NCI-H510A (cell line): ENCODE results near the gene ZCCHC14.

ENCODE experiments used
- DNase-seq: peaks from one replicate; lab custom pipeline; 2025; lab: John Stamatoyannopoulos, UW

ZCCHC14 gene

DNA sequence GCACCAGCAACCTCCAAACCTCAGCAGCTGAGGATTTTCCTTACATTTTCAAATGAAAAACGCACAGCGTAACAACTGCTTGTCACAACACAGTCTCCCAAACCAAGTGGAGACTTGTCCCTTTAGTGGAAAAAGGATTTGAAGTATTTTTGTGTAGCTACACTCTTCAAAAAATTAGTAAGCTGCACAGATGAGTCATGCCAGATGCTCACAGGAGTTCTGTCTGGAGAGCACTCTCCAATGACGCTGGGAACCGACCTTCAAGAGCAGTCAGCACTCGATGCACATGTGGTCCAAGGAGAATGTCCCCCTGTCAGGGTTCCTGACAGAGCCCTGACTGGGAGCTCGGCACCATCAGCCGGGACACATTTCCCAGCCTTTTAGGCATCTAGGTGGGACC is 60.9 kb downstream of the ZCCHC14 start:
- DNase-seq, result no peak

DNA sequence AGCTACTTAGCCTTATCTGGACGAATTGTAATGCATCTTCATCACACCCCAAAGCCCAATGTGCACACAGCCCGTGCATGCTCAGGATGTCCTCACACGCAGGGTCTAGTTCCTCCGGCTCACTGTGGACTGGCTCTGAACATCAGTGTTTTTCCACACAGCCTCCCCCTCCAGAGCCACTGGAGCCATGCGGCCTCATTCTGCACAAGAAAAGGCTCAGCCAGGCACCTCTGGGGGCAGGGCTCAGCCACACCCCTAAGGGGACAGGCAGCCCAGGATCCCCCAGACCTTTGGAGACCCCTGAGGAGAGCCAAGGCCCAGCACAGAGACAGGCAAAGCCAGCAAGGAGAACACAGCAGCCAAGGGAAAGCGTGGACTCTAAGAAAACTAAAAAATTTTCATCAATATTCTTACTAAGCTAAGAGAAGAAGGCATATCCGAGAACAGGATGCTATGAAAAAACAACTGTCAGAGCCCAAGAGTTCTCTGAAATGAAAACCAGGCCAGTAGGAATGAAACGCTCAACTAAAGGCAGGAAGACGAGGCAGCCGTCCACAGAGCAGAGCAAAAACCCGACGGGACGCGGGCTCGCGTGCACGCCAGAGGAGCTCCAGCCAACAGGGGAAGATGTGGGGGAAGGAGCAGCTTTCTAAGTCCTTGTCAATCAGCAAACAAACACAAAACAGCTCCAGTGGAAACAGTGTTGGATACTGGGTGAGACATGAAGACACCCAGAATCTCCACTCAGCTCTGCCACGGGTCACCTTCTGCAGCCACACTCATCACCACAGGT is 66.2 kb downstream of the ZCCHC14 start:
- DNase-seq, result no peak

DNA sequence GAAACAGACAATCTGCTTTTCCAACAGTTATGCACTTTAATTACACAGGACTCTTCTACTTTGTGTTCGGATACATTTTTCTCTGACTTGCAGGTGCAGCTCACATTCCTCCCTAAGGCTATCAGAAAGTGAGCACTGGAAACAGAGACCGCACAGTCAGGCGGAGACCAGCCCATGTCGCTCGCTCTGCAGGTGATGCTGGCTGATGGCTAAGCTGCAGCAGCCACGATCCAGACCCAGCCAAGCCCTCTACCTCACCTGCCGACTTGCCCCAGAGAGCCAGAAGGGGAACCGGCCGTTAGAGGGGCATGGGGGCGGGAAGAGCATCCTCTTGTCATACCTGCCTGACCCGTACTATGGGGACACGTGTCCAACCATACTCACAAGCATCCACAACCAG is 66.9 kb downstream of the ZCCHC14 start:
- no peak for DNase-seq

DNA sequence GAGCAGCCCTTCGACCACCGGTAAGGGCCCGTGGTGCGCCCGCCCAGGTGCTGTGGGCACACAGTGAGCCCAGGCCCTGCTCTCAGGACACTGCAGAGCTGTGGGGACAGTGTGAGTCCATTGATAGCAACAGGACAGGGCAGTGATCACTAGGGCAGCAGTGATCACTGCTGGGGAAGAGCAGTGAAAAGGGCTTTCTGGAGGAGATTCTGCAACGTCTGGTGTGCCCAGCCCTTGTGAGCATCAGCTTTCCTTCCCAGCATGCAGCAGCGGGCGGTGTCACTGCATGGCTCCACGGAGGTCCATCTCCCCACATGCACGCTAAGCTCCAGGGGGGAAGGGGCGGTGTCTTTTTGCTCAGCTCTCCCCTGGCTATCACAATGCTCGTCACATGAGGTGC is 68.6 kb downstream of the ZCCHC14 start:
- DNase-seq, result no peak

DNA sequence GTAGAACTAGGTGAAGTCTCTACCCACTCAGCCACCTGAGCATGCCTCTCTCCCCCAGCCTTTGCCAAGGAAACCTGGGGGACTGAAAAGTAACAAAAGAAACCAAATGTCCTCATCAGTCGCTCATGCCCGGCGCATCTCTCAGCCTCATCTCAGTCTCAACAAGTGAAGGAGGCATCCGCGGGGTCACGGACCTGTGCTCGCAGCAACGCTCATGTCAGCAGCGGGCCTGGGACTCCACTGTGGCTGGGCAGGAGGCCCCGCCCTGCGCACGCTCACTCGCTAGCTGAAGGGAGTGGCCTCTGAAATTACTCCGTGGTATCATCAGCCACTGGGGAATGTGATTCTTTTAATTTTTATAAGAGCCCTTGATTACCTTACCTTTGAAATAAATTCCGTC is 69.4 kb downstream of the ZCCHC14 start:
- DNase-seq, result no peak

DNA sequence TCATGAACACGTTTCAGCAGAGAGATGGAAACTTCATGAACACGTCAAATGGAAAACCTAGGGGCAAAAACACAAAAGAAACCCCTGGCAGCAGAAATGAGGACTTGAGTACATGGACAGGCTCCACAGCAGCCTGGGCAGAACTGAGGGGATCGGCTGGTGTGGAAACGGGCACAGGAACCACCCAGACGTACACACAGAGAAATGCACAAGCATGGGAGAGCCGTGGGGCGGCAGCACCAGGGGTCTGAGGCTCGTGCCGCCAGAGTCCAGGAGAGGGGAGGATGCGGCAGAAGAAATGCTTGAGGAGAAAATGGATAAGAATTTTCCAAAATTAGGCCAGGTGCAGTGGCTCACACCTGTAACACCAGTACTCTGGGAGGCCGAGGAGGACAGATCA is 70.7 kb downstream of the ZCCHC14 start:
- DNase-seq, result no peak

DNA sequence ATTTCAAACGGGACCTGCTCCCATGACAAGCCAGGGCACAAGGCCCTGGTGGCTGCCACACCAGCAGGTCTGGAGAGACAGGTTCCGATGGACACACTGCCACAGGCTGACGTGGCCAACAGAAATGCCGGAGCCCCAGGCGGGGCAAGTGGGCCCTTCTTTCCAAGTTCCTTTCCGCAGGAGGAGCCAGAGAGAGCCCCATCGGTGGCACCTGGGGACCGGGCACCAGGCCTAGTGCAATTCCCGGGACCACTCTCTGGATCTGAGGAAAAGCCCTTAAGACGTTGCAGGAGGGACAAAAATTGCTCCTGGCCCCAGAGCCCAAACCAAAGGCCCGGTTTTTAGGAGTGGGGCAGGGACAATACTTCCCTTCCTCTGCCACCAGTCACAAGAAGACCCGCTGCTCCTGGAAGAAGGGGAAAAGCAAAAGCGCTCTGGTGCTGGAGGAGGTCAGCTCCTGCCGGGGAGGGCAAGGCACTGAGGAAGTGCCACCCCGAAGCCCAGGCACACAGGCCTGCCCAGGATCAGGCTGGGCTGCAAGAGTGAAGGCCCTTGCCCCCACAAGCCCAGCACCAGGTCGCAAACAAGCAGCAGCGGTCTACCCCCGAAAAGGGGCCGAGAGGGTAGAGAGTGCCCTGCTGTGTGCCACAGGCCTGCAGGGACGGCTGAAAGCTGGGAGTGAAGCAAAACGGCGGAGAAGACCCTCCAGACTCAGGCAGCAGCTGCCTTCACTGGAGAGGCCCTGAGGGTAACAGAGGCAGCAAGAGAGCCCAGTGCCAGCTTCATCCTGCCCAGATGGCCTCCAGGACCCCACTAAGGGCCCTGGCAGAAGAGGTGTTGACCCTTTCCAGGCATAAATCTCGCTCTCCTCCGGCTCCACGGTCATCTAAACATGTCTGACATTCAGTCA is 71.6 kb downstream of the ZCCHC14 start:
- DNase-seq, result no peak

DNA sequence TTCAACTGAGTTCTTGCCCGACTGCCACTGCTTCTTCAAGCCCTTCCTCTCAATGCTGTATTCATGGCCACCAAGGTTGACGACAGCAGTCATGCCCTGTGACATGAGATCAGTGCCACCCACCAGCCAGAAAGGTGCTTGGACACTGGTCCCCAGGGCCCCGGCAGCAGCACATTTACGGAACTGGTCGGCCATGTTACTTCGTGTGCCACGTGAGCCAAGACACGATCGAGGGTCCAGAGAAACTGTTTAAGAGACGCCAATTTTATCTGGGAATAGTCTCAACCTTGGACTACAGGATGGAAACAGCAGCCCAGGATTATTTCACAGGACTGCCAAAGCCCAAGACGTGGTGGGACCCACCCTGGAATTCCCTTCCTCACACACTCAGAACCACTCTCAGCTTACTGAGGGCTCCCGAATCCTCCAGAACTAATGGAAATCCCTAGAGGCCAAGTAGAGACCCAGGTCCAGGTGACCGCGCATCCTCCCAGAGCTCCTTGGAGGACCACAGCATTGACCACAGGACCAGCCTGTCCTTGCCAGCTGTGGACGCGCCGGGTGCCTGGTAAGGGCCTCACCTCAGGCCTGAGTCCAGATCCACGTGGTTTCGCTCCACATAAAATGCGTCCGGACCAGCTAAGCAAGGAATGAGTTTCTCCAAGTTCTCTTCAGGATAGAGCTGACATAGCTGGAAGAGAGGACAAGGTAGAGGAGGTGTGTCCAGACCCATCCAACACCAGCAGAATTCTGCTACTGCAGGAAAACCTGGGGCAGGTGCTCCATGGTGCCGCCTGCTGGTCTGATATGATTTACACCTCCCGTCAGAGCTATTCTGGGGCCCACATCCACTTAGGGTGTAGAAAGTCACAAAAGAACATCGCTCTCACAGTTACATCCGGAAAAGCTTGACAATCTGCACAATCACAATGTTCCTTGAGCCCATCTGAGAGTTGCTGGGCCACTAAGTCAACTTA is 72.5 kb downstream of the ZCCHC14 start:
- no peak for DNase-seq

DNA sequence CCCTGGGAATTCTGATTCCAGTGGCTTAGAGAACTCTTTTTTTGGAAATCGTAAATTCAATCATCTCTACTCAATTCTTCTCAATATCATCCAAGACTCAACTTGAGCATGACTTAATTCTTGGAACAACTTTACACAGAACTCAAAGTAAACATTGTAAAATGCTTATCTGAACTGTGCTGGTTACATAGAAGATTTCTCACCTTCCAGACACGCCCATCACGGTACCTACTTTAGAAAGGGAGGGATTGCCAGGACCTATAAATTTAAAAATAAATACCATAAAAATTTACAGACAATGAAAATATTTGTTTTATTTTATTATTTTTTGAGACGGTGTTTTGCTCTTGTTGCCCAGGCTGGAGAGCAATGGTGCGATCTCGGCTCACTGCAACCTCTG is 74.2 kb downstream of the ZCCHC14 start:
- no peak for DNase-seq

DNA sequence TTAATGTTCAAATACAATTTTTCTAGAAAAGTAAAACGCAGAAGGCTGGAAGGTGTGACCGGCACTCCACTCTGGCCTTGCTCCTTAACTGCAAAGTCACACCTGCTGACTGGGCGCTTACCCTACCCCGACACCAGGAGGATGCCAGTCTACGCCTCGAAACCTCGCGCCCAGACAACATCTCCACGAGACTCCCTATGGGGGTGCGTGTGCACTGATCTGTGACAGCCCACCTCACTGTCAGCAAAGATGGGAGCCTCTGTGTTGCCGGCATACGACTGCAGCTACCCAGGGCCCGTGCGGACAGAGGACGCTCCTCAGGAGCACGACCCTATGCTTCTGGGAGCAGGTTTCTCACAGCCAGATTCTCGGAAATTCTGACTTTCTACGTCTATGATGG is 74.6 kb downstream of the ZCCHC14 start:
- no peak for DNase-seq

DNA sequence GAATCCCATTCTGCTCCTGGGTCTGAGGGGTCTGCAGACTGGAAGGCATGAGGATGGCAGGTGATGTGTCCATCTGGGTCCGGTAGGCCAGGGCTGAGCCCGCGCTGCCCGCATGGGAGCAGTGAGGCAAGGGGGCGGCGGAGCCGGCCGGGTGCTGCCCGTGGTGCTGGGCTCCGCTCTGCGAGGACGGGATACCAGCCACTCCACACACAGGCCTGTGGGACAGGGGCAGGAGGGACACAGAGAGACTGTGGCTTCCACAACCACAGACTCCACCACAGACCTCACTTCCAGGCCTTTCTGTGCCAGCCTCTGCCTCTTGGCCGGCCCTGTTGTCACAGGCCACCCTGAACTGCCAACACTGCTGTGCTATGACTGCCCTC is 75.3 kb downstream of the ZCCHC14 start:
- no peak for DNase-seq

DNA sequence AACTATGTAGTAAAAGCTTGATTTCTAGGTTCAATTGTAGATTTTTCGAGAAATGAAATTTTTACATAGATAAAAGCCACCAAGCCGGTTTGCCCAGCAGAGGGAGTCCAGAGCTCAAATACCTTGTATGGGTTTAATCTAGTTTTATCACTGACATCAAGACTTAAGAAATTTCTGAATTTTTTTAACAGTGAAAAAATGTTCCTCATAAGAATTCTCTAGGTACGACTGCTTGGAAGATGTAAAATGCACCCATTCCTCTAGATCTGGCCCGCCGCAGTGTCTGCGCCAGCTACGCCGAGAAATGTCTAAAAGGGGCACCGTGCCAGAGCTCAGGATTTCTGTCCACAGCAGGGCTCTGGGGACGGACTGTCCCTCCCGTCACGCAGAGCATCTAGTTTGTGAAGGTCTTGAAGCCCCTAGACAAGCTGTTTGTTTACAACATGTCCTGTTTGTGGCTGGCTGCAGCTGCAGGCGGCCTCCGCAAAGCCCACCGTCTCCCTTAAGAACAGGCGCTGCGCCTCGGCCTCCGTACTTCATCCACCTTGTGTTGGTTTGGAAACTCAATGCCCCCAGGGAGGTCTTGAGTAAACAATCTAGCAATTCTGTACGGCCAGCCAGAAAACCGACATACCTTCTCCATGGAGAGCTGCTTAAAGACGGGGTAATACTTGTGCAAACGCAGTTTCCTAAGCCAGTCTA is 75.8 kb downstream of the ZCCHC14 start:
- DNase-seq, result no peak

DNA sequence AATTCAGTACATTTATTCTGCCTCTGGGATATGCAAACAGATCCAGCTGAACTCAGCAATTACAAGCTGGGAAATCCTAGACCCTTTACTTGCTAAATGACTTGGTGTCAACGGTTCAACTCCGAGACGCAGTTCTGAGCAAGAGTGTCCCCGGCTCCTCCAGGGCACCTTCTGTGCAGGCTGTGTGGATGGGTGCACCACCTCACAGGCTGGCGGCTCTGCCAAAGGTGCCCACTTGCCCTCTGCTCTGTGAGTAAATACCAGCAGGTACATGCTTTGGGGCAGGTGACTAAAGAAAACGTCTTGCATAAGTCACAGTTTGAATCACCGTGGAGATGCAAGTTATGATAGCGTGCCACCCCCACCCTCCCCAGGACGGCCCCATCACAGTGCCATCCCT is 77.4 kb downstream of the ZCCHC14 start:
- DNase-seq, result no peak

DNA sequence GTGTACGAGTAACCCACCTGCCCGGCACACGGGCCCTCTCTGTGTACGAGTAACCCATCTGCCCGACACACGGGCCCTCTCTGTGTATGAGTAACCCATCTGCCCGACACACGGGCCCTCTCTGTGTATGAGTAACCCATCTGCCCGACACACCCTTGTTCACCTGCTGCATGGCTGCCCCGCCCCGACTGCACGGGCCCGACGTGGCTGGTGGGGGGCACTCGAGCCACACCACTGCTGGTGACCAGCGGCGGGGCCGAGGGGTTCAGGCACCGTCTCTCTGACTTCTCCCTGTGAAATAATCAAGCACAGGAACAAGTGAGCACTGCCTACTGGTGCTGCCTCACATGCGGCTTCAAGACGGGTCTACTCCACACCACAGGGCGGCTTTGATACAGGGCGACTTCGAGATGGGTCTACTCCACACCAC is 78.6 kb downstream of the ZCCHC14 start:
- no peak for DNase-seq

DNA sequence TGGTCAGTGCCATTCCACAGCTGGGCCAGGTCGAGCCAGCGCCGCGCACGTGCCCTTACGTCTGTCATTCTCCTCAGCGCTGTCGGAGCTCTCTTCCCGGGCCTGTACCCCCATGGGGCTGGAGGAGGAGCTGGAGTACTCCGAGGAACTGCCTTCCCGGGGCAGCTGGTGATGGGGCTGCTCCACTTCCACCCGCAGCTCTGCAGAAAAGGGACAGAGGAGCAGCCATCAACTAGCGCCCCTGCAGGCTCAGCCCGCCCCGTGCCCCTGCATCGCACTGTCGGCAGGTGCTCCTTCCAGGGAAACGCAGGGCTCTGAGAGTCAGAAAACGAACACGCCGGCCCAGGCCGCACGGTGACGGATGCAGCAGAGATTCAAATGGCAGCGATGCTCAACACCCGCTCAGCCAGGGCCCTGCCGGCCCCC is 79.8 kb downstream of the ZCCHC14 start:
- DNase-seq, result no peak

DNA sequence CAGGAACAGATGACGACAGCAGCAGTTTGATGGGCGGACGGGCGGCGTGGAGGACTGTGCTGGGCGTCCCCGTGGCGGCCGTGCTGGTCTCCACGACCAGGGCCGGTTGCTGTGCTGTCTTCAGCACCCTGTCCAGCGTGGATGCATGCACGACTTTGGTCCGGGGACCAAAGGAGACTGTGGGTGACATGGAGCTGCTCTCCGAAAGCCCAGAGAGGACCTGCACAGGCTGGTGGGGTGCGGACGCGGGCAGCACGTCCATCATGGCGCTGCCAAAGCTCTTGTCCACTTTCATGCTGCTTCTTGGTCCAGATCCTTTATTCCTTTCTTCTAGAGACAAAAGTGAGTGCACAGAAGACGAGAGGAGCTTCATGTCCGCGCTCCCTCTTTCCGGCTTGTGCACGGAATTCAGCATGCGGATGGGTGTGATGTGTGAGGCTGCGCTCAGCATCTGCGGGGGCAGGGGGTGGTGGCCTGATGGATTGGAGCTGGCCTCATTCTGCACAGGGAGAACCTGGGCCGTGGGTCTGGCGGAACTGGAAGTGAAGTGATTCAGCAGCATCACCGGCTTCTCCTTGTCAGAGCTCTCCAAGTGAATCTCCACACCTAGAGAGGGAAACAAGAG is 80.3 kb downstream of the ZCCHC14 start:
- no peak for DNase-seq

DNA sequence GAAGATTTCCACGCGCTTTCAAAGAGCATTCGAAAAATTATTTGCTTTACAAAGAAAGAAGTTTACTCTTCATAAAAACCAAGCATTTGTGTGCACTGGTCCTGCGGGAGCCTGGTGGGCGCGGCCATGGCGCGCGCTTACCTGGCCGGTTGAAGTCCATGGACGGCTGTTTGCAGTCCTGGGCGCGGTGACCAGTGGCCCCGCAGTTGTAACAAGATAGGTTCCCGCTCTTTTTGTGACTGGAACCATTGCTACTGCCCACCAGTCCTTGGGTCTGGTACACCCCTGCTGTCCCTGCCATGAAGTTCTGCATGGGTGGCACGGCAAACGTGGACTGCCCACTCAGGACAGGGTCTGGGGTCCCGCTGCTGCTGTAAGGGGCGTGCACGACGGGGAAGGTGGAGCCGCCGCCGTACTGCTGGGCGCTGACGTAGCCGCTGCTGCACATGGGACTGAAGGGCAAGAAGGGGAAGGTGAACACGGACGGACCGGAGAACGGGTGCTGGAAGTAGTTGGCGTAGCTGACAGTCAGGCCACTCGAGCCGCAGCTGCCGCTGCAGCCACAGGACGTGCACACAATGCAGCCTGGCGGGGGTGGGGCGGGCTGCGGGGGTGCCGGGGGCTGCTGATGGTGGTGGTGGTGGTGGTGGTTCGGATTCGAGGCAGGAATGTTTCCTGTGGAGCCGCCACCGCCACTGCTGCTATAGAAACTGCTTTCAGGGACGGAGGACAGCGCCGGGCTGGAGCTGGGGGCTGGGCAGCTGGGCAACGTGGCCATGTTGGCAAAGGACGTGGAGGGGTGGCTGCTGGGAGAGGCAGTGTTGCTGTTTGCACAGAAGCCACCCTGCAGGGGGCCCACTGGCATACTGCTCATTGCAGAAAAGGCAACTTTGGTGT is 81.2 kb downstream of the ZCCHC14 start:
- DNase-seq, result no peak

DNA sequence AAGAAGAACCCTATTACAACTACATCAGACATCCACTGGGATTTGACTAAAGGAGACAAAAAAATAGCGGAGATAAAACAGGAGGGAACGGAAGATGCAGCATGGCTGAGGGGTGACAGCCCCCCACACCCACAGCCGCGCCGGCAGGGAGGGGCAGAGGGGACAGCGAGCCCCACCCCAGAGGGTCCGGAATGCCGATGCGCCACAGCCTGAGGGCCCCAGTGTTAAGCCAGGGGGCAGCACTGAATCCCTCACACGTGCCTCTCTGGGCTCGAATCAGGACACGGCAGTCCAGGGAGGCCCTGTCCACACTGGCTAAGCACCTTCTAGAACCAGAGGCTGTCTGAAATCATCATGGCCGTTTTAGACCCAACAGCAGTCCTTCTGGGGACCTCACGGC is 81.9 kb downstream of the ZCCHC14 start:
- DNase-seq, result no peak

DNA sequence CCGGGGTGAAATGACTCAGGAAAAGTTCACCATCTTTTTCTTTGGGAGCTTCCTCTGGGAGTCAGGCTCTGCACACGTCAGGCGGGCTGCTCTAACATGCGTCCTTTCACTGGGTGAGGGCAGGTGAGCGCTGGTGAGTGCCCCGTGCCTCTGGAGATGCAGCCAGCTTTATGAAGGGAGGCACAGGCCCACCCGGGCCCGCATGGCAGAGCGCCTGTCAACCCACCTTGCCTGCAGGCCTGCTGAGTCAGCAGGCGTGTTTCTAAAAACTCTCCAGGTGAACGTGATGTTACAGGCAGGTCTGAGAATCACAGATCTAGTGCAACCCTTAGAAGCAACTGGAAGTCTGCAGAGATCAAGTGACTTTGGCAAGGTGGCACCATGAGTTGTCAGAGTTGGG is 82.3 kb downstream of the ZCCHC14 start:
- no peak for DNase-seq

DNA sequence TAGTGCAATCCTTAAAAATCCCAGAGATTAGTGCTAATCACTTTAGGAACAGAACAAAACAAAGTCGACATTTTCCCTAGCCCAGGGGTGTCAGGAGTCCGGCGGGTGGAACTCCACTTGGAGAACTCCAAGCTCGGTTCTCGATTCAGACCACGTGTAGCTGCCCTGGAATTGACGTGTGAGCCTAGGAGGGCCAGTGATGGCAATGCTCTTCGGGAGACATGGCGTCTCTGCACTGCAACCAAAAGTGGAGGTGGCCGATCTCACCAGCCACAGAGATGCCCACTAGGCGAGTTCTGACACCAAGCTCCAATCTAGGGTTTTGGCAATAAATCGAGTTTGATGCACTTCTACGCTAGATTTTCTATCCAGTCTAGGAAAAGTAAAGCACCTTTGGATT is 83.0 kb downstream of the ZCCHC14 start:
- no peak for DNase-seq
